K562 (cell line): Measurements from ENCODE around the gene BLCAP. TPM values are rescaled to one million over a fixed set of nuclear protein-coding genes. Genes with fewer than 3 reads are reported as not detected.
A peak's percentile ranks its signal among the peaks of the same experiment; 100 is the strongest.

Source experiments
- ASH1L ChIP-seq: fragments of 450-650 bp; IDR thresholded peaks from 2 replicates; pipeline ENCODE4 v1.6.1; 2018; ENCODE audit warnings: borderline replicate concordance, mild to moderate bottlenecking, low read depth; ENCODE audit not compliant: partially characterized antibody
- COPS2 ChIP-seq: fragments of 450-650 bp; conservative IDR thresholded peaks from 2 replicates; pipeline ENCODE4 v1.6.1; 2016; ENCODE audit warnings: mild to moderate bottlenecking, moderate library complexity
- CXXC5 ChIP-seq: fragments of 250-450 bp; sonication (Bioruptor Pico); IDR thresholded peaks from 2 replicates; pipeline ENCODE4 v1.8.0; 2022; ENCODE audit warnings: inconsistent platforms, mild to moderate bottlenecking, moderate library complexity
- DPF2 ChIP-seq: fragments of 450-650 bp; IDR thresholded peaks from 2 replicates; pipeline ENCODE4 v1.6.1; 2016
- GABPB1 ChIP-seq: sonication (generic); formaldehyde crosslinking; IDR thresholded peaks from 2 replicates; pipeline ENCODE4 v1.8.0; 2022; ENCODE audit warnings: mild to moderate bottlenecking, missing genetic modification reagents
- HNRNPLL ChIP-seq: fragments of 200-400 bp; formaldehyde crosslinking; IDR thresholded peaks from 2 replicates; pipeline ENCODE4 v1.6.1; 2017; ENCODE audit warnings: low read length, low read depth, mild to moderate bottlenecking; ENCODE audit not compliant: poor library complexity, severe bottlenecking
- MCM2 ChIP-seq: fragments of 450-650 bp; IDR thresholded peaks from 2 replicates; pipeline ENCODE4 v1.6.1; 2017; ENCODE audit warnings: low read depth, mild to moderate bottlenecking
- PHF20 ChIP-seq: fragments of 450-650 bp; IDR thresholded peaks from 2 replicates; pipeline ENCODE4 v1.6.1; 2018; ENCODE audit not compliant: partially characterized antibody
- PHF8 ChIP-seq: fragments of 200-600 bp; sonication (generic); IDR thresholded peaks from 2 replicates; pipeline ENCODE4 v1.6.1; 2012; ENCODE audit warnings: mixed run types, mild to moderate bottlenecking, inconsistent platforms, low read length, moderate library complexity, borderline replicate concordance
- SMARCB1 ChIP-seq: IDR thresholded peaks from 2 replicates; pipeline ENCODE4 v1.6.1; 2011; ENCODE audit warnings: improper control_type of control experiment, low read depth; ENCODE audit not compliant: insufficient read length
- TAF1 ChIP-seq: IDR thresholded peaks from 2 replicates; pipeline ENCODE4 v1.6.1; 2011; ENCODE audit warnings: mild to moderate bottlenecking, low read length, moderate library complexity; ENCODE audit not compliant: insufficient read depth, control insufficient read depth, severe bottlenecking; ENCODE audit errors: extremely low read depth
- TBL1XR1 ChIP-seq, 2 experiments: IDR thresholded peaks; 2 replicates each; pipeline ENCODE4 v1.6.1; 2012; ENCODE audit warnings: improper control_type of control experiment in 2 of 2, low read length in 2 of 2, mild to moderate bottlenecking in 1 of 2
- TCFL5 ChIP-seq: fragments of 250-450 bp; sonication (Bioruptor Pico); conservative IDR thresholded peaks from 2 replicates; pipeline ENCODE4 v1.6.1; 2021; ENCODE audit warnings: mild to moderate bottlenecking, moderate library complexity, matching md5 sums
- TOE1 ChIP-seq, 2 experiments: fragments of 450-650 bp in 1 of 2; sonication (generic) in 1 of 2; formaldehyde crosslinking in 1 of 2; IDR thresholded peaks; 2 replicates each; pipeline versions ENCODE4 v1.7.1 to v1.8.0; 2016 to 2022; ENCODE audit warnings: borderline replicate concordance in 2 of 2, mild to moderate bottlenecking in 2 of 2, antibody characterized with exemption in 1 of 2, inconsistent platforms in 1 of 2, low read depth in 1 of 2, missing genetic modification reagents in 1 of 2, moderate library complexity in 1 of 2
- ZNF121 ChIP-seq: sonication (generic); formaldehyde crosslinking; conservative IDR thresholded peaks from 2 replicates; pipeline ENCODE4 v1.8.0; 2022; ENCODE audit warnings: missing genetic modification reagents
- ZNF274 ChIP-seq: IDR thresholded peaks from 2 replicates; pipeline ENCODE4 v1.6.1; 2011; ENCODE audit warnings: low read depth, mild to moderate bottlenecking, low read length, moderate library complexity, borderline replicate concordance
- polyA plus RNA-seq, 8 experiments: library from polyadenylated mRNA; depleted of rRNA in 4 of 8; stranded (reverse) in 5 of 8; unstranded in 3 of 8; fragments of >200 nt; fragmentation: Nextera tagmentation in 2 of 8; fragmentation: Illumina TruSeq in 1 of 8; extraction: Ambion mirVana in 2 of 8; extraction: Trizol in 1 of 8; gene quantifications; 2 replicates each; pipeline versions ENCODE4 v1.2.1 to v1.2.3, GENCODE V29; 2011 to 2014; ENCODE audit warnings: inconsistent platforms in 1 of 8, missing spikeins in 1 of 8
- total RNA-seq, 7 experiments: library from RNA; depleted of rRNA in 6 of 7; stranded (reverse); fragments of >200 nt in 6 of 7; fragmentation: Illumina TruSeq in 2 of 7; extraction: Trizol in 2 of 7; gene quantifications; 2 replicates each; pipeline versions ENCODE4 v1.2.1 to v1.2.3, GENCODE V29; 2011 to 2021; ENCODE audit warnings: low replicate concordance in 1 of 7
- TF ChIP-seq, protein P1 (sequence below): fragments of 450-650 bp; IDR thresholded peaks from 2 replicates; pipeline ENCODE4 v1.6.1; 2016
- TF ChIP-seq, protein P2 (sequence below): sonication (generic); formaldehyde crosslinking; IDR thresholded peaks from 2 replicates; pipeline ENCODE4 v1.8.1; 2023; ENCODE audit warnings: mild to moderate bottlenecking, missing genetic modification reagents, moderate library complexity
- TF ChIP-seq, protein P3 (sequence below): fragments of 450-650 bp; formaldehyde crosslinking; IDR thresholded peaks from 2 replicates; pipeline ENCODE4 v1.4.0; 2020; ENCODE audit warnings: mild to moderate bottlenecking, mixed read lengths
- TF ChIP-seq, protein P4 (sequence below): fragments of 250-450 bp; sonication (Bioruptor Pico); IDR thresholded peaks from 2 replicates; pipeline ENCODE4 v1.8.0; 2022; ENCODE audit warnings: moderate library complexity, mild to moderate bottlenecking, inconsistent platforms
- TF ChIP-seq, protein P5 (sequence below), 3 experiments: IDR thresholded peaks in 2 of 3; conservative IDR thresholded peaks in 1 of 3; 2 replicates each; pipeline ENCODE4 v1.5.1; 2011 to 2012; ENCODE audit warnings: low read length in 3 of 3, mild to moderate bottlenecking in 3 of 3, control low read depth in 2 of 3, improper control_type of control experiment in 1 of 3, inconsistent platforms in 1 of 3, low read depth in 1 of 3, mixed read lengths in 1 of 3, moderate library complexity in 1 of 3; ENCODE audit not compliant: insufficient read depth in 2 of 3

Gene BLCAP
- total and polyA plus RNA-seq, 9 of the 15 experiments (the other 6 are each of a cell fraction or from before 2014, with no cell fraction given), result 16.9 to 41.5 (median 27.6) TPM

DNA sequence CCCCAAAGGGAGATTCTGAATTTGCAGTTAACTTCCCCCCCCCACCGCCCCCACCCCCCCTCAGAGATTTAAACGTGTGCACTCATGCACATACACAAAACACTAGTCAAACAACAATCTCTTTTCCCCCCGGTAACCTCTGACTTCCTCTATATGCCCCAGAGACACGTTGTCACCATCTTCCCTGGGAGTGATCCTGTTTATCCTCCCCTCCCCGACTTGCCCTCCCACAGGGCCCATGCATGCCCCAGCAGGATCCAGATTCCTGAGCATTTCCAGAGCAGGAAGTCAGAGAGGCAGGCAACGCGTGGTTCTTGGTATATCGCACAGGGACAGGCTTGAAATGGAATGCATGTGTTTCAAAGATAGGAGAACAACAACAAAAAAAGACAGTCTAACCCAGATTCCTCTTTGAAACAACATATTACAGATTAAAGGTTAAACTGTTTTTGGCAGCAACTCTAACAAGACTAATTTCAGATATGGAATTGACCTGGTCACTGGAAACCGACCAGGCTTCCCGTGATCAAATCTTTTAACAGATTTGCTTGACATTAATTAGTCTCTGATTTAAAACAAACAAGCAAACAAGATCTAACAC, 1.3 kb downstream of the BLCAP start (continued):
- TF ChIP-seq PHF8, result no peak
- no peak for TF ChIP-seq TCFL5
- TF ChIP-seq ASH1L, result no peak
- TF ChIP-seq DPF2, result peak; percentile 60
- TF ChIP-seq TAF1, result no peak
- TF ChIP-seq HNRNPLL, result no peak
- TF ChIP-seq TBL1XR1 (IDR thresholded peaks at IDR 0.05; ENCODE audit: low read length in 2 of 2), result peak in 1 of 2 experiments; percentile 26; a peak in 1 of 4 replicates
- TF ChIP-seq, protein P1, sequence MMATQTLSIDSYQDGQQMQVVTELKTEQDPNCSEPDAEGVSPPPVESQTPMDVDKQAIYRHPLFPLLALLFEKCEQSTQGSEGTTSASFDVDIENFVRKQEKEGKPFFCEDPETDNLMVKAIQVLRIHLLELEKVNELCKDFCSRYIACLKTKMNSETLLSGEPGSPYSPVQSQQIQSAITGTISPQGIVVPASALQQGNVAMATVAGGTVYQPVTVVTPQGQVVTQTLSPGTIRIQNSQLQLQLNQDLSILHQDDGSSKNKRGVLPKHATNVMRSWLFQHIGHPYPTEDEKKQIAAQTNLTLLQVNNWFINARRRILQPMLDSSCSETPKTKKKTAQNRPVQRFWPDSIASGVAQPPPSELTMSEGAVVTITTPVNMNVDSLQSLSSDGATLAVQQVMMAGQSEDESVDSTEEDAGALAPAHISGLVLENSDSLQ, result no peak
- TF ChIP-seq, protein P2, sequence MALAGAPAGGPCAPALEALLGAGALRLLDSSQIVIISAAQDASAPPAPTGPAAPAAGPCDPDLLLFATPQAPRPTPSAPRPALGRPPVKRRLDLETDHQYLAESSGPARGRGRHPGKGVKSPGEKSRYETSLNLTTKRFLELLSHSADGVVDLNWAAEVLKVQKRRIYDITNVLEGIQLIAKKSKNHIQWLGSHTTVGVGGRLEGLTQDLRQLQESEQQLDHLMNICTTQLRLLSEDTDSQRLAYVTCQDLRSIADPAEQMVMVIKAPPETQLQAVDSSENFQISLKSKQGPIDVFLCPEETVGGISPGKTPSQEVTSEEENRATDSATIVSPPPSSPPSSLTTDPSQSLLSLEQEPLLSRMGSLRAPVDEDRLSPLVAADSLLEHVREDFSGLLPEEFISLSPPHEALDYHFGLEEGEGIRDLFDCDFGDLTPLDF (CRISPR knock-in tag), result no peak
- TF ChIP-seq, protein P3, sequence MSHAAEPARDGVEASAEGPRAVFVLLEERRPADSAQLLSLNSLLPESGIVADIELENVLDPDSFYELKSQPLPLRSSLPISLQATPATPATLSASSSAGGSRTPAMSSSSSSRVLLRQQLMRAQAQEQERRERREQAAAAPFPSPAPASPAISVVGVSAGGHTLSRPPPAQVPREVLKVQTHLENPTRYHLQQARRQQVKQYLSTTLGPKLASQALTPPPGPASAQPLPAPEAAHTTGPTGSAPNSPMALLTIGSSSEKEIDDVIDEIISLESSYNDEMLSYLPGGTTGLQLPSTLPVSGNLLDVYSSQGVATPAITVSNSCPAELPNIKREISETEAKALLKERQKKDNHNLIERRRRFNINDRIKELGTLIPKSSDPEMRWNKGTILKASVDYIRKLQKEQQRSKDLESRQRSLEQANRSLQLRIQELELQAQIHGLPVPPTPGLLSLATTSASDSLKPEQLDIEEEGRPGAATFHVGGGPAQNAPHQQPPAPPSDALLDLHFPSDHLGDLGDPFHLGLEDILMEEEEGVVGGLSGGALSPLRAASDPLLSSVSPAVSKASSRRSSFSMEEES (CRISPR knock-in tag), result no peak
- TF ChIP-seq GABPB1 (CRISPR knock-in tag), result no peak
- TF ChIP-seq MCM2, result no peak
- no peak for TF ChIP-seq SMARCB1
- TF ChIP-seq, protein P4, sequence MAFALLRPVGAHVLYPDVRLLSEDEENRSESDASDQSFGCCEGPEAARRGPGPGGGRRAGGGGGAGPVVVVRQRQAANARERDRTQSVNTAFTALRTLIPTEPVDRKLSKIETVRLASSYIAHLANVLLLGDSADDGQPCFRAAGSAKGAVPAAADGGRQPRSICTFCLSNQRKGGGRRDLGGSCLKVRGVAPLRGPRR, result no peak
- no peak for TF ChIP-seq PHF20
- no peak for TF ChIP-seq ZNF274
- TF ChIP-seq TOE1 (IDR thresholded peaks at IDR 0.05; ENCODE audit: borderline replicate concordance), result no peak
- no peak for TF ChIP-seq TOE1 (CRISPR knock-in tag; IDR thresholded peaks at IDR 0.05; ENCODE audit: borderline replicate concordance, low read depth)
- no peak for TF ChIP-seq ZNF121 (CRISPR knock-in tag)
- peak; percentile 40 for TF ChIP-seq CXXC5
- TF ChIP-seq, protein P5, sequence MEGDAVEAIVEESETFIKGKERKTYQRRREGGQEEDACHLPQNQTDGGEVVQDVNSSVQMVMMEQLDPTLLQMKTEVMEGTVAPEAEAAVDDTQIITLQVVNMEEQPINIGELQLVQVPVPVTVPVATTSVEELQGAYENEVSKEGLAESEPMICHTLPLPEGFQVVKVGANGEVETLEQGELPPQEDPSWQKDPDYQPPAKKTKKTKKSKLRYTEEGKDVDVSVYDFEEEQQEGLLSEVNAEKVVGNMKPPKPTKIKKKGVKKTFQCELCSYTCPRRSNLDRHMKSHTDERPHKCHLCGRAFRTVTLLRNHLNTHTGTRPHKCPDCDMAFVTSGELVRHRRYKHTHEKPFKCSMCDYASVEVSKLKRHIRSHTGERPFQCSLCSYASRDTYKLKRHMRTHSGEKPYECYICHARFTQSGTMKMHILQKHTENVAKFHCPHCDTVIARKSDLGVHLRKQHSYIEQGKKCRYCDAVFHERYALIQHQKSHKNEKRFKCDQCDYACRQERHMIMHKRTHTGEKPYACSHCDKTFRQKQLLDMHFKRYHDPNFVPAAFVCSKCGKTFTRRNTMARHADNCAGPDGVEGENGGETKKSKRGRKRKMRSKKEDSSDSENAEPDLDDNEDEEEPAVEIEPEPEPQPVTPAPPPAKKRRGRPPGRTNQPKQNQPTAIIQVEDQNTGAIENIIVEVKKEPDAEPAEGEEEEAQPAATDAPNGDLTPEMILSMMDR (IDR thresholded peaks at IDR 0.05 in 2 of 3, conservative IDR thresholded peaks at IDR 0.05 in 1 of 3; ENCODE audit: insufficient read depth in 2 of 3, low read depth in 1 of 3, low read length in 3 of 3), result no peak
- no peak for TF ChIP-seq COPS2
